Smooth muscle cell (in vitro differentiated cells): Measurements from ENCODE around the gene PAAF1. TPM values are rescaled to one million over a fixed set of nuclear protein-coding genes. Genes with fewer than 3 reads are reported as not detected.

Source experiments
- DNase-seq: peaks from one replicate; lab custom pipeline; 2025; ENCODE audit not compliant: unreplicated experiment; lab: John Stamatoyannopoulos, UW
- H2AFZ ChIP-seq: fragments of 200-600 bp; sonication (generic); 2 replicates; pipeline ENCODE4 v1.6.0; 2016; ENCODE audit warnings: antibody characterized with exemption, low read depth, mild to moderate bottlenecking
- H3F3A ChIP-seq: fragments of 200-600 bp; sonication (generic); 2 replicates; pipeline ENCODE4 v1.6.0; 2017; ENCODE audit warnings: antibody characterized with exemption, low read depth
- H3K27ac ChIP-seq: fragments of 200-600 bp; sonication (generic); 2 replicates; pipeline ENCODE4 v1.5.1; 2016; ENCODE audit warnings: low read depth, mild to moderate bottlenecking
- H3K27me3 ChIP-seq: fragments of 200-600 bp; sonication (generic); 2 replicates; pipeline ENCODE4 v1.6.1; 2016; ENCODE audit warnings: low read depth, mild to moderate bottlenecking
- H3K36me3 ChIP-seq: fragments of 200-600 bp; sonication (generic); 2 replicates; pipeline ENCODE4 v1.5.1; 2016; ENCODE audit warnings: low read depth
- H3K4me1 ChIP-seq: fragments of 200-600 bp; sonication (generic); 2 replicates; pipeline ENCODE4 v1.5.1; 2016; ENCODE audit warnings: low read depth
- H3K4me2 ChIP-seq: fragments of 200-600 bp; sonication (generic); 2 replicates; pipeline ENCODE4 v1.6.0; 2016; ENCODE audit warnings: mild to moderate bottlenecking
- H3K4me3 ChIP-seq: fragments of 200-600 bp; sonication (generic); 2 replicates; pipeline ENCODE4 v1.5.1; 2016; ENCODE audit warnings: mild to moderate bottlenecking
- H3K79me2 ChIP-seq: fragments of 200-600 bp; sonication (generic); 2 replicates; pipeline ENCODE4 v1.6.0; 2016; ENCODE audit warnings: low read depth, mild to moderate bottlenecking
- H3K9ac ChIP-seq: fragments of 200-600 bp; sonication (generic); 2 replicates; pipeline ENCODE4 v1.6.0; 2016; ENCODE audit warnings: low read depth
- H3K9me3 ChIP-seq: fragments of 200-600 bp; sonication (generic); replicated peaks from 2 replicates; pipeline ENCODE4 v1.5.1; 2016; ENCODE audit warnings: low read depth
- H4K20me1 ChIP-seq: fragments of 200-600 bp; sonication (generic); 2 replicates; pipeline ENCODE4 v1.6.0; 2016; ENCODE audit warnings: low read depth
- CTCF ChIP-seq: fragments of 200-600 bp; sonication (generic); IDR thresholded peaks from 2 replicates; pipeline ENCODE4 v1.5.1; 2017; ENCODE audit warnings: borderline replicate concordance, mild to moderate bottlenecking, antibody characterized with exemption; ENCODE audit not compliant: insufficient read depth, poor library complexity, severe bottlenecking
- WGBS: methylation state at CpG from one replicate; pipeline ENCODE4 v1.1.7; 2016; ENCODE audit warnings: low lambda C conversion rate; 5-methylcytosine and 5-hydroxymethylcytosine counted together
- polyA plus RNA-seq: library from polyadenylated mRNA; unstranded; fragments of >200 nt; fragmentation: Nextera tagmentation; extraction: Ambion mirVana; gene quantifications from 2 replicates; pipeline ENCODE4 v1.2.1, GENCODE V29; 2016
- total RNA-seq: library from RNA; depleted of rRNA; stranded (reverse); fragments of >200 nt; gene quantifications from 2 replicates; pipeline ENCODE4 v1.2.3, GENCODE V29; 2014

PAAF1 gene
- total and polyA plus RNA-seq, 2 experiments from 2014 or later: 10.8 to 34.9 TPM

GRCh38 chr11:73972620-73973449, 96.0 kb downstream of the PAAF1 start:
- no peak for DNase-seq
- Histone ChIP-seq H3K27me3 (no peaks in the 10 kb centered on the region), H3K4me1 (no peaks in the 10 kb centered on the region), H3K9me3 (no peaks in the 10 kb centered on the region), H2AFZ (no peak overlapping the region), H3K27ac (no peak overlapping the region), H4K20me1 (no peaks in the 10 kb centered on the region), H3F3A (no peaks in the 10 kb centered on the region), H3K4me2 (no peak overlapping the region), H3K36me3 (no peaks in the 10 kb centered on the region), H3K9ac (no peak overlapping the region), H3K79me2 (no peaks in the 10 kb centered on the region), H3K4me3 (no peak overlapping the region)
- no peak for TF ChIP-seq CTCF
- 91% methylated on average over 11 of the region's 11 CpGs for WGBS

- DNase-seq: no peak
- Histone ChIP-seq H3K9me3 (no peaks in the 10 kb centered on the region), H3K4me3 (no peak overlapping the region), H3K36me3 (no peaks in the 10 kb centered on the region), H3K79me2 (no peaks in the 10 kb centered on the region), H3K4me1 (no peaks in the 10 kb centered on the region), H3K27me3 (no peaks in the 10 kb centered on the region), H3F3A (no peaks in the 10 kb centered on the region), H3K4me2 (no peak overlapping the region), H4K20me1 (no peaks in the 10 kb centered on the region), H3K27ac (no peak overlapping the region), H2AFZ (no peak overlapping the region), H3K9ac (no peak overlapping the region)
- no peak for TF ChIP-seq CTCF
- 91% methylated on average over 13 of the region's 13 CpGs for WGBS
Measured at GRCh38 chr11:73974604-73975478, 98.0 kb downstream of the PAAF1 start.

DNA sequence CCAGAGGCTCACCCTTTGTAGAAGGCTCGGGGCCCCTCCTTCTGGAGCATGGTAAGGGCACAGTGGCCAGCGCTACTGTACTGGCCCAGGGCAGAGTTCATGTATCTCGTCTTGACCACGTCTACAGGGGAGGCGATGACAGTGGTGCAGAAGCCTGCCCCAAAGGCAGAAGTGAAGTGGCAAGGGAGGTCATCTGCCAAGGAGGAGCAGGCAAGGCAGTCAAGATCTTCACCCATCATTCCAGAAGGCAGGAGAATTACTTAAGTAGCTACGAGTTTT, 98.6 kb downstream of the PAAF1 start:
- no peaks in the 10 kb centered on the region for H3K36me3 ChIP-seq
- H3F3A ChIP-seq: no peaks in the 10 kb centered on the region
- no peak overlapping the region for H2AFZ ChIP-seq
- H4K20me1 ChIP-seq: no peaks in the 10 kb centered on the region
- no peak for TF ChIP-seq CTCF
- no peak overlapping the region for H3K27ac ChIP-seq
- H3K9me3 ChIP-seq: no peaks in the 10 kb centered on the region
- H3K27me3 ChIP-seq: no peaks in the 10 kb centered on the region
- H3K79me2 ChIP-seq: no peaks in the 10 kb centered on the region
- no peak overlapping the region for H3K4me3 ChIP-seq
- H3K4me2 ChIP-seq: no peak overlapping the region
- 98% methylated on average over 6 of the region's 6 CpGs for WGBS
- no peaks in the 10 kb centered on the region for H3K4me1 ChIP-seq
- H3K9ac ChIP-seq: no peak overlapping the region
- no peak for DNase-seq
